SH-SY5Y (cell line): Measurements from ENCODE around the gene IGFL4.

ENCODE experiments used
- GATA2 ChIP-seq: IDR thresholded peaks from 2 replicates; pipeline ENCODE4 v1.6.1; 2011; ENCODE audit warnings: mild to moderate bottlenecking, low read depth, low read length
- GATA3 ChIP-seq: IDR thresholded peaks from 2 replicates; pipeline ENCODE4 v1.6.1; 2011; ENCODE audit warnings: low read depth, mild to moderate bottlenecking, low read length, moderate library complexity

DNA sequence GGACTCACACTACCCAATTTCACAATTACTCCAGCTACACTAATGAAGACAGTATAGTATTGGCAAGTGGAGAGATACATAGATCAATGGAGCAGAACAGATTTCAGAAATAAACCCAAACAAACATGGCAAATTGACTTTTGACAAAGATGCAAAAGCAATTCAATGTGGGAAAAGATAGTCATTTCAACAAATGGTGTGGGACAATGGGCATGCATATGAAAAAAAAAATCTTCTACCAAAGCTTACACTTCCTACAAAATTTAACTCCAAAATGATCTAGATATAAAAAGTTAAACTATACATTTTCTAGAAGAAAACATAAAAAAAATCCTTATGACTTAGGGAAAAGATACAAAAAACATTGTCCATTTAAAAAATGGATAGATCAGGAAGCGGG is 2.7 kb upstream of the IGFL4 start:
- TF ChIP-seq GATA3 (no peak), GATA2 (no peak)
